ENCODE results near the gene MAP3K13. TPM values are rescaled to one million over a fixed set of nuclear protein-coding genes. Genes with fewer than 3 reads are reported as not detected.

The MAP3K13 gene
- total RNA-seq, 2 donors from 2014 or later: 34.0 to 46.9 TPM

DNA sequence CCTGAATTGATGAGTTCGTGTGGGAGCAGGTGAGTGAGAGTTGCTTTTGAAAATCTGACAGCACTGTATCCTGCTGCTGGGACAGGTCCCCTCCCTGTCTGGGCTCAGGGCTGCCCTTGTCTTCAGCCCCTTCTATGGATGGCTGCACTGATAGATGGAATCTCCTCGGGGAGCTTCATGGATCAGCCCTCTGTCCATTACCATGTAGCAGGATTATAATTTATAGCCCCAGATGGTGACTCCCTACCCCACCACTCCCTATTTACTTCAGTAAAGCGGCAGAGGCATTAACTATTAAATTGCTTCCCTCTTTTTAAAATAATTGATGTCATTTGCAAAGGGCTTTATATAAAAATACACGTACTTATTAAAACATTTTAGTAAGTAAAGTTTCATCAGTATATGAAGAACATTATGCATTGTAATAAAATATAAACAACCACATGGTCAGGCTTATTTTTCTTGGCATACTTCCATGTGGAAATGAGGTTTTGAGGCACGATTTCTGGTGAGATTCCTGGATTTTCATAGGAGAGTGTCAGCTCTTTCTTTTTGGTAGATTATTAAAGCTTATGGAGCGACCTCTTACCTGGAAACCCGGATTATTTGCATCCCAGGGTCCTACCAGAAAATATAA lies 38.5 kb downstream of the MAP3K13 start:
- no peaks in the 10 kb centered on the region for H3K27me3 ChIP-seq

DNA sequence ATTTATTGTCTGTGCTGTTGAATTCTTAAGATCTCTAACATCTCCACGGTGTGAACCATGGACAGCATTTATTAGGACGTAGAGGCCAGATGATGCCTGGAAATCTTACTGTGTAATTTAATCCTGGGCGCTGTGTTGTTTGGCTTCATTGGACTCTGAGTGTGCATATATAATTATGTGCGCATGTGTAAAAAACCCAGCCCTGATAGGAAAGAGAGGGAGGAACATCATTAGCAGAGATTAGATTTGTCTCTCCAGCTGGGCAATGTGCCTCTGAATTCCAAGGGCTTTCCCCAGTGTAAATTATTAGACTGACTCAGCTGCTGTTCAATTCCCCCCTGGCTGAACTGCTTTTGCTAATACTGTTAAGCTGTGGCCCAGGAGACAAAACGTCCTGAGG lies 39.6 kb downstream of the MAP3K13 start:
- no peak overlapping the region for H3K9ac ChIP-seq (ENCODE audit: low read depth in 2 of 2, low read length in 2 of 2)
- TF ChIP-seq, protein P1, sequence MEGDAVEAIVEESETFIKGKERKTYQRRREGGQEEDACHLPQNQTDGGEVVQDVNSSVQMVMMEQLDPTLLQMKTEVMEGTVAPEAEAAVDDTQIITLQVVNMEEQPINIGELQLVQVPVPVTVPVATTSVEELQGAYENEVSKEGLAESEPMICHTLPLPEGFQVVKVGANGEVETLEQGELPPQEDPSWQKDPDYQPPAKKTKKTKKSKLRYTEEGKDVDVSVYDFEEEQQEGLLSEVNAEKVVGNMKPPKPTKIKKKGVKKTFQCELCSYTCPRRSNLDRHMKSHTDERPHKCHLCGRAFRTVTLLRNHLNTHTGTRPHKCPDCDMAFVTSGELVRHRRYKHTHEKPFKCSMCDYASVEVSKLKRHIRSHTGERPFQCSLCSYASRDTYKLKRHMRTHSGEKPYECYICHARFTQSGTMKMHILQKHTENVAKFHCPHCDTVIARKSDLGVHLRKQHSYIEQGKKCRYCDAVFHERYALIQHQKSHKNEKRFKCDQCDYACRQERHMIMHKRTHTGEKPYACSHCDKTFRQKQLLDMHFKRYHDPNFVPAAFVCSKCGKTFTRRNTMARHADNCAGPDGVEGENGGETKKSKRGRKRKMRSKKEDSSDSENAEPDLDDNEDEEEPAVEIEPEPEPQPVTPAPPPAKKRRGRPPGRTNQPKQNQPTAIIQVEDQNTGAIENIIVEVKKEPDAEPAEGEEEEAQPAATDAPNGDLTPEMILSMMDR (IDR thresholded peaks at IDR 0.05): no peak
- no peak for DNase-seq
- no peaks in the 10 kb centered on the region for H3K9me3 ChIP-seq
- no peaks in the 10 kb centered on the region for H3K36me3 ChIP-seq
- no peak overlapping the region for H3K27ac ChIP-seq
- no peak overlapping the region for H3K4me3 ChIP-seq
- intact Hi-C loops (cut with DNase I): no loop called here
- H3K27me3 ChIP-seq: no peaks in the 10 kb centered on the region
- no peaks in the 10 kb centered on the region for H3K4me1 ChIP-seq

More for the DNA sequence above, 38.5 kb downstream of the MAP3K13 start:
- Histone ChIP-seq H3K9ac (ENCODE audit: low read depth in 2 of 2, low read length in 2 of 2) (no peak overlapping the region), H3K9me3 (no peaks in the 10 kb centered on the region), H3K4me1 (no peaks in the 10 kb centered on the region), H3K36me3 (no peaks in the 10 kb centered on the region), H3K4me3 (no peak overlapping the region), H3K27ac (no peak overlapping the region)
- TF ChIP-seq, protein P1 (IDR thresholded peaks at IDR 0.05): no peak
- no peak for DNase-seq
- intact Hi-C loops (cut with DNase I): no loop called here

DNA sequence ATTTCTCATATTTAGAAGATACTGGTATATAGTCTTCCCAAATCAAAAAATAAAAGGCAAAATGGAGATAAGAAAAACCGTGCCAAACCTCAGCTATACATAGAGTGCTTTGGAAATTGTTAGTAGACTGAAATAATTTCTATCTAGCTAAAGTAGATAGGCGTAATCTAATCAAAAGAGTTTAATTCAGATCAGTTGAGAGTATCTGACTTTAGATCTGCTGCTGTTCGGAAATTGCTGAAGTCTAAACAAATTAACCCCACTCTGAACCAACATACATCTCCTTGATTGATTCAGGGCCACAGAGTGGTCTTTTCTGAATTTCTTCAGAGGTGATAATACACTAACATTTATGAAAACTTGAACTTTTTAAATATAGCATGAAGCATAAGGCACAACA lies 40.1 kb downstream of the MAP3K13 start:
- Histone ChIP-seq H3K4me3 (no peak overlapping the region), H3K4me1 (no peaks in the 10 kb centered on the region), H3K9me3 (no peaks in the 10 kb centered on the region), H3K27me3 (no peaks in the 10 kb centered on the region), H3K36me3 (no peaks in the 10 kb centered on the region), H3K27ac (no peak overlapping the region), H3K9ac (ENCODE audit: low read depth in 2 of 2, low read length in 2 of 2) (no peak overlapping the region)
- intact Hi-C loops (cut with DNase I): no loop called here
- no peak for DNase-seq
- TF ChIP-seq, protein P1 (IDR thresholded peaks at IDR 0.05): no peak

DNA sequence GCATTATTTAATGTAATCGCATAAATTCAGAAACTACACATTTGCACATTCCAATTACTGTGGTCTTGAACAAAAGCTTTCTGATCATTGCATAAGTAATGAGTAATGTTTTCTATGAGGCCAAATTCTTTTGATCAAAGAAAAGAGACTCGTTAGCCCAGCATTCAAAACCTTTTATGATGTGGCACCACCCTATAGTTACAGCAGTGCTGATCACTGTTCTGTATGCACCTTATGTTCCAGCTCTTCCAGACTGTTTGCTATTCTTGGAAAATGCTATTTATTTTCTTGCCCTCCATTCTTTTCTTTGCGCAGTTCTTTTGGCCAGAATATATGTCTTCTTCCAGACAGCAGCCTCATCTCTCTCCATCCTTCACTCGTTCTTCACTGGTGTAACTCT lies 42.3 kb downstream of the MAP3K13 start:
- no peak for DNase-seq
- TF ChIP-seq, protein P1 (IDR thresholded peaks at IDR 0.05): no peak
- H3K9me3 ChIP-seq: no peaks in the 10 kb centered on the region
- no peaks in the 10 kb centered on the region for H3K4me1 ChIP-seq
- no peak overlapping the region for H3K4me3 ChIP-seq
- no peak overlapping the region for H3K27ac ChIP-seq
- H3K27me3 ChIP-seq: no peaks in the 10 kb centered on the region
- intact Hi-C loops (cut with DNase I): no loop called here
- H3K9ac ChIP-seq (ENCODE audit: low read depth in 2 of 2, low read length in 2 of 2): no peak overlapping the region
- H3K36me3 ChIP-seq: no peaks in the 10 kb centered on the region

DNA sequence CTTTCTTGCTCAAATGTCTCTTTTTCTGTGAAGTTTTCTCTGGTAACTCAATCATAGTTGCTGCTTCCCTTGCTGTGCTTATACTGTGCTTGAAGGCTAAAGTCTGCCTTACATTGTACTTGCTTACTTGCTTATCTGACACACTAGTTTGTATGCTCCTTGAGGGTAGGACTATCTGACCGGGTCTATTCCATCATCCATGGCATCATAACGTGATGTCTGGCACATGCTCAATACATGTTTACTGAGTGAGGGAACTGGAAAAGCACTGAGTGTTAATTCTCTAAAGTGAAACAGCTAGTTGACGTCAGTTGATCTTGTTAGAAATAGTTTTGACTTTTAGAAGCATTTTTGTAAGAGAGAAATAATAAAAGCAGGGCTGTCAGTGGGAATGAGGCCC lies 42.7 kb downstream of the MAP3K13 start:
- H3K9ac ChIP-seq (ENCODE audit: low read depth in 2 of 2, low read length in 2 of 2): no peak overlapping the region
- H3K4me1 ChIP-seq: no peaks in the 10 kb centered on the region
- H3K27me3 ChIP-seq: no peaks in the 10 kb centered on the region
- no peaks in the 10 kb centered on the region for H3K9me3 ChIP-seq
- intact Hi-C loops (cut with DNase I): no loop called here
- H3K4me3 ChIP-seq: no peak overlapping the region
- H3K36me3 ChIP-seq: no peaks in the 10 kb centered on the region
- no peak overlapping the region for H3K27ac ChIP-seq
- DNase-seq: no peak
- TF ChIP-seq, protein P1 (IDR thresholded peaks at IDR 0.05): no peak

Data from colonic mucosa (tissue), 4 donors.